ENCODE results near the gene MDC1.

The MDC1 gene

DNA sequence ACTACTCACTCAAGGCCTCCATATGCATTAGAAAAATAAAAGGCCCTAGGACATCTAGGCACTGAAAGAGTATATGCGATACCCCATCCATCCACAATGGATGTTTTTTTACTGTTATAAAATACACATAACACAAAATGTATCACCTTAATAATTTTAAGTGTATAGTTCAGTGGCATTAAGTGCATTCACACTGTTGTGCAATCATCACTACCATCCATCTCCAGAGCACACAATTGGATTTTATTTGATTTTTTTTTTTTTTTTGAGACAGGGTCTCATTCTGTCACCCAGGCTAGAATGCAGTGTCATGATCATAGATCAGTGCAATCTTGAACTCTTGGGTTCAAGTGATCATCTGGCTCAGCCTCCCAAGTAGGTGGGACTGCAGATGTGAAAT is 2.8 kb downstream of the MDC1 start:
- Histone ChIP-seq H3K36me3 (replicated peaks; ENCODE audit: low read depth, low read length) (no peaks in the 10 kb centered on the region), H3K9ac (ENCODE audit: low read length) (no peak overlapping the region), H3K27me3 (ENCODE audit: low read depth, low read length) (no peaks in the 10 kb centered on the region), H3K4me3 (ENCODE audit: low read length) (no peak overlapping the region), H3K27ac (ENCODE audit: low read length) (no peak overlapping the region), H3K4me2 (ENCODE audit: low read length) (no peak overlapping the region), H3K79me2 (ENCODE audit: low read length) (peaks cover 18% of the 10 kb centered on the region), H2AFZ (ENCODE audit: low read depth, low read length) (no peak overlapping the region), H3K4me1 (ENCODE audit: low read length) (peaks cover 24% of the 10 kb centered on the region), H3K9me3 (ENCODE audit: insufficient read depth, low read length) (no peaks in the 10 kb centered on the region), H4K20me1 (ENCODE audit: insufficient read depth, low read length) (no peaks in the 10 kb centered on the region)
- TF ChIP-seq EZH2phosphoT487 (IDR thresholded peaks at IDR 0.05; ENCODE audit: low read depth) (no peak), CTCF (IDR thresholded peaks at IDR 0.05; ENCODE audit: low read depth, low read length) (no peak)

- no peaks in the 10 kb centered on the region for H3K36me3 ChIP-seq (replicated peaks; ENCODE audit: low read depth, low read length)
These were observed 4.6 kb downstream of the MDC1 start for GRCh38 chr6:30712441-30712945.

DNA sequence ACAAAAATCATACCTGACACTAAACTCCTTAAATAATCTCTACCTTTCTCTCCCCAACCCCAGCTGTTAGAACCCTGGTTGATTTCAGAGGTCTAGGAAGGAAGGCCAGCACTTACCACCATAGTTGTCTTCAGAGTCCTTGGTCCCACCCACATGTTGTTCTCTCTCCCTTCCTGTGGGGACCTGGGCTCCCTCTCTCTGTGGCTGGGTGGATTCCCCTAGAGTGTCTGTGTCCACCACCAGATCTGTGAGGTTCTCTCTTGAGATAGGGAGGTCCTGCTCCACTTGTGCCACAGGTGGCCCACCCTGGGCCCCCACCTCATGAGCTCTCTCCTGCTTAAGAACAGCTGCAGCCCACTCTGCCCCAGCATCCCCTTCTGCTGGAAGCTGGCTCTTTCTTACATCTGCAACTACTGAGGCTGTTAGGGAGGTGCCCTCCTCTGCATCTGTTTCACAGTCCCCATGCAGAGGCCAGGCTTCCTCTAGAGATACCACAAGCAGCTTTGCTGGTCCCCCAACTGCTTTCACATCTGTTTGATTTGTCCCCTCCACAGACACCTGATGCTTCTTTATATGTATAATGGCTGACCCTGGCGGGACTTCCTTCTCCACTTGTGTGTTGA is 5.2 kb downstream of the MDC1 start:
- no peak for TF ChIP-seq EZH2phosphoT487 (IDR thresholded peaks at IDR 0.05; ENCODE audit: low read depth)
- TF ChIP-seq CTCF (IDR thresholded peaks at IDR 0.05; ENCODE audit: low read depth, low read length) = no peak
- Histone ChIP-seq H3K27ac (ENCODE audit: low read length) (no peak overlapping the region), H3K9ac (ENCODE audit: low read length) (no peak overlapping the region), H3K27me3 (ENCODE audit: low read depth, low read length) (no peaks in the 10 kb centered on the region), H4K20me1 (ENCODE audit: insufficient read depth, low read length) (no peaks in the 10 kb centered on the region), H2AFZ (ENCODE audit: low read depth, low read length) (no peak overlapping the region), H3K9me3 (ENCODE audit: insufficient read depth, low read length) (no peaks in the 10 kb centered on the region), H3K4me3 (ENCODE audit: low read length) (no peak overlapping the region), H3K79me2 (ENCODE audit: low read length) (peaks cover 5% of the 10 kb centered on the region), H3K4me2 (ENCODE audit: low read length) (no peak overlapping the region), H3K4me1 (ENCODE audit: low read length) (peaks cover 12% of the 10 kb centered on the region), H3K36me3 (replicated peaks; ENCODE audit: low read depth, low read length) (no peaks in the 10 kb centered on the region)

More at GRCh38 chr6:30712441-30712945, 4.6 kb downstream of the MDC1 start:
- H4K20me1 ChIP-seq (ENCODE audit: insufficient read depth, low read length) = no peaks in the 10 kb centered on the region
- no peak overlapping the region for H2AFZ ChIP-seq (ENCODE audit: low read depth, low read length)
- no peak overlapping the region for H3K4me3 ChIP-seq (ENCODE audit: low read length)
- H3K27me3 ChIP-seq (ENCODE audit: low read depth, low read length) = no peaks in the 10 kb centered on the region
- no peak overlapping the region for H3K27ac ChIP-seq (ENCODE audit: low read length)
- no peaks in the 10 kb centered on the region for H3K9me3 ChIP-seq (ENCODE audit: insufficient read depth, low read length)
- no peak overlapping the region for H3K9ac ChIP-seq (ENCODE audit: low read length)
- peaks cover 5% of the 10 kb centered on the region for H3K79me2 ChIP-seq (ENCODE audit: low read length)
- no peak overlapping the region for H3K4me2 ChIP-seq (ENCODE audit: low read length)
- H3K4me1 ChIP-seq (ENCODE audit: low read length) = peaks cover 12% of the 10 kb centered on the region
- TF ChIP-seq EZH2phosphoT487 (IDR thresholded peaks at IDR 0.05; ENCODE audit: low read depth) (no peak), CTCF (IDR thresholded peaks at IDR 0.05; ENCODE audit: low read depth, low read length) (no peak)

GRCh38 chr6:30709101-30709868 is 7.8 kb downstream of the MDC1 start:
- Histone ChIP-seq H3K27me3 (ENCODE audit: low read depth, low read length) (no peaks in the 10 kb centered on the region), H3K9me3 (ENCODE audit: insufficient read depth, low read length) (no peaks in the 10 kb centered on the region), H3K4me2 (ENCODE audit: low read length) (no peak overlapping the region), H3K4me1 (ENCODE audit: low read length) (no peaks in the 10 kb centered on the region), H2AFZ (ENCODE audit: low read depth, low read length) (no peak overlapping the region), H3K27ac (ENCODE audit: low read length) (no peak overlapping the region), H4K20me1 (ENCODE audit: insufficient read depth, low read length) (no peaks in the 10 kb centered on the region), H3K36me3 (replicated peaks; ENCODE audit: low read depth, low read length) (no peaks in the 10 kb centered on the region), H3K4me3 (ENCODE audit: low read length) (no peak overlapping the region), H3K9ac (ENCODE audit: low read length) (no peak overlapping the region), H3K79me2 (ENCODE audit: low read length) (no peaks in the 10 kb centered on the region)
- no peak for TF ChIP-seq EZH2phosphoT487 (IDR thresholded peaks at IDR 0.05; ENCODE audit: low read depth)
- no peak for TF ChIP-seq CTCF (IDR thresholded peaks at IDR 0.05; ENCODE audit: low read depth, low read length)

All from OCI-LY3 (cell line).